Peyer's patch (tissue), 4 donors: ENCODE results near the gene CNTN4. TPM values are rescaled to one million over a fixed set of nuclear protein-coding genes. Genes with fewer than 3 reads are reported as not detected.
A peak's percentile ranks its signal among the peaks of the same experiment; 100 is the strongest.
"Not testable (repeated sequence)": the region's sequence is repeated elsewhere in the genome, so short reads cannot be mapped to it uniquely, and the experiment has no call there.

Experiments used
- DNase-seq, 3 donors: peaks; one replicate each; pipeline ENCODE4 v3.0.0-alpha.2; 2017 to 2019
- H3K27ac ChIP-seq, 4 donors: fragments of 200-600 bp; sonication (generic); one replicate each; pipeline ENCODE4 v1.5.1; 2016 to 2019
- H3K27me3 ChIP-seq, 2 donors: fragments of 200-600 bp; sonication (generic); one replicate each; pipeline ENCODE4 v1.5.1; 2019
- H3K36me3 ChIP-seq, 3 donors: fragments of 200-600 bp; sonication (generic); one replicate each; pipeline ENCODE4 v1.5.1; 2016 to 2019
- H3K4me1 ChIP-seq, 4 donors: fragments of 200-600 bp; sonication (generic); one replicate each; pipeline ENCODE4 v1.5.1; 2016 to 2019
- H3K4me3 ChIP-seq, 4 donors: fragments of 200-600 bp; sonication (generic); 1 replicate in 3 of 4; 2 replicates in 1 of 4; pipeline ENCODE4 v1.5.1; 2016 to 2019; ENCODE audit warnings: mild to moderate bottlenecking in 1 of 4
- H3K9me3 ChIP-seq, 4 donors: fragments of 200-600 bp; sonication (generic); one replicate each; pipeline ENCODE4 v1.5.1; 2016 to 2019; ENCODE audit warnings: mild to moderate bottlenecking in 1 of 4
- POLR2A ChIP-seq, 2 donors: fragments of 450-650 bp; IDR thresholded peaks; one replicate each; pipeline ENCODE4 v1.5.1; 2017; ENCODE audit warnings: antibody characterized with exemption in 2 of 2, mild to moderate bottlenecking in 2 of 2, moderate library complexity in 2 of 2
- total RNA-seq, 4 donors: library from RNA; depleted of rRNA; stranded (reverse); fragments of >200 nt; gene quantifications; one replicate each; pipeline ENCODE4 v1.1.0, GENCODE V29; 2016
- TF ChIP-seq, protein P1 (sequence below), 6 experiments: fragments of 450-650 bp in 4 of 6; fragments of 200-600 bp in 2 of 6; sonication (generic) in 1 of 6; IDR thresholded peaks; one replicate each; pipeline ENCODE4 v1.5.1; 2017 to 2019; ENCODE audit warnings: antibody characterized with exemption in 6 of 6, mild to moderate bottlenecking in 3 of 6, moderate library complexity in 1 of 6

Gene CNTN4
- total RNA-seq: 10 to 100 TPM in 3 of 4 donors, 1 to 10 TPM in 1; 5.4 to 31.1 (median 19.9) TPM

DNA sequence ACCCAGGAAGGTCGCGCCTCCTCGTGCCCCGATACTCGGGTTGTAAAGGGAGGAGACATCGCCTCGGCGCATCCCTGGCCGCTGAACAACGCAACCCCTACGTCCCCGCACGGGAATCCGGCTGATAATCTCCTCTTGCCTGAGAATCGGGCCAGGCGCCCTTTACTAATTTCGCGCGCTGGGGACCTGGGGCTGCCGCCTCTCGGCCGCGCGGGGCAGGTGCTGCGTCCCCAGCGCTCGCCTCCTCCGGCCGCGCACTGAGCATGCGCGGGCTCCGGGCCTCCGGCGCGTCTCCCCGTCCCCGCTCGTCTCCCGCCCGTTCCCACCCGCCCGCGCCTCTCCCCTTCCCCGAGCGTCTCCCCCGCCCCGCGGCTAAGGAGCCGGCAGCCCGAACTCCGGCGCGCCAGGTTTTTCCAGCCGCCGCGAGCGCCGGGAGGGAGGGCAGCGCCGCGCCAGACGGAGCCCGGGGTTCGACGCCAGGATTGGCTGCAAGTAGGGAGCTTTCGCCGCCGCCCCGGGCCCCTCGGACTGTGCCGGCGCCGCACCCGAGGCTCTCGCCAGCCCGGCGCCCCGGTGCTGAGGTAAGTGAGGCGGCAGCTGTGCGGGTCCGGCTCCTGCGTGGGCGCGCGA, at the start of gene CNTN4:
Gene CNTN4, plus strand, starts transcription at position 469 of the 630 bp plus-strand sequence.
- H3K9me3 ChIP-seq: no peaks in the 10 kb centered on the region
- peak within 1 kb of the TSS; percentile 28 to 72 (median 55) for H3K4me3 ChIP-seq
- H3K27me3 ChIP-seq: no peaks in the 10 kb centered on the region
- peak within 1 kb of the TSS; percentile 62 to 86 (median 74) for H3K27ac ChIP-seq
- TF ChIP-seq, protein P1, sequence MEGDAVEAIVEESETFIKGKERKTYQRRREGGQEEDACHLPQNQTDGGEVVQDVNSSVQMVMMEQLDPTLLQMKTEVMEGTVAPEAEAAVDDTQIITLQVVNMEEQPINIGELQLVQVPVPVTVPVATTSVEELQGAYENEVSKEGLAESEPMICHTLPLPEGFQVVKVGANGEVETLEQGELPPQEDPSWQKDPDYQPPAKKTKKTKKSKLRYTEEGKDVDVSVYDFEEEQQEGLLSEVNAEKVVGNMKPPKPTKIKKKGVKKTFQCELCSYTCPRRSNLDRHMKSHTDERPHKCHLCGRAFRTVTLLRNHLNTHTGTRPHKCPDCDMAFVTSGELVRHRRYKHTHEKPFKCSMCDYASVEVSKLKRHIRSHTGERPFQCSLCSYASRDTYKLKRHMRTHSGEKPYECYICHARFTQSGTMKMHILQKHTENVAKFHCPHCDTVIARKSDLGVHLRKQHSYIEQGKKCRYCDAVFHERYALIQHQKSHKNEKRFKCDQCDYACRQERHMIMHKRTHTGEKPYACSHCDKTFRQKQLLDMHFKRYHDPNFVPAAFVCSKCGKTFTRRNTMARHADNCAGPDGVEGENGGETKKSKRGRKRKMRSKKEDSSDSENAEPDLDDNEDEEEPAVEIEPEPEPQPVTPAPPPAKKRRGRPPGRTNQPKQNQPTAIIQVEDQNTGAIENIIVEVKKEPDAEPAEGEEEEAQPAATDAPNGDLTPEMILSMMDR (IDR thresholded peaks at IDR 0.05): peak in 3 of 6 experiments; percentile 50 to 54 (median 52)
- TF ChIP-seq POLR2A (IDR thresholded peaks at IDR 0.05): peak in 1 of 2 donors; percentile 11
- peak in 2 of 3 donors; percentile 78 to 86 for DNase-seq
- no peaks in the 10 kb centered on the region for H3K36me3 ChIP-seq
- peaks cover 0 to 7% (median 0%) of the 10 kb centered on the region in 4 donors for H3K4me1 ChIP-seq

DNA sequence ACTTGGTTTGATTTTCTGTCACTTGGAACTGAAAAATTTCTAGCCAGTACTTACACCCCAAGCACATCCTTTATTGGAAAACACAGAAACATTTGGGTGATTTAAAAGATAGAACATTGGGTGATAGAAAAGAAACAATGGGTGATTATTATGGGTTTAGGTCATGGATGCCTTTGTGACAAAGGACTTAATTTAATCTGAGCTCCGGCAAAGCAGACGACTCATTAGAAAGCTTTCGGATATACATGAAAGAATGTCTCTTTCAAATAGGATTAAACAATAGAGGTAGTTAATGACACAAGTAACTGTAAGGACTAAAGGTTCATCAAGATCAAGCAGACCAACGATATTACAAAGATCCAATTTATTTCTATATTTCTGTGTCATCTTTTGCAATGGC, 37.3 kb upstream of the CNTN4 start:
- Histone ChIP-seq H3K27ac (no peak overlapping the region), H3K9me3 (no peaks in the 10 kb centered on the region), H3K4me3 (no peak overlapping the region), H3K36me3 (no peaks in the 10 kb centered on the region), H3K27me3 (no peaks in the 10 kb centered on the region), H3K4me1 (no peaks in the 10 kb centered on the region)
- no peak for DNase-seq
- TF ChIP-seq, protein P1 (IDR thresholded peaks at IDR 0.05): no peak
- no peak for TF ChIP-seq POLR2A (IDR thresholded peaks at IDR 0.05)

DNA sequence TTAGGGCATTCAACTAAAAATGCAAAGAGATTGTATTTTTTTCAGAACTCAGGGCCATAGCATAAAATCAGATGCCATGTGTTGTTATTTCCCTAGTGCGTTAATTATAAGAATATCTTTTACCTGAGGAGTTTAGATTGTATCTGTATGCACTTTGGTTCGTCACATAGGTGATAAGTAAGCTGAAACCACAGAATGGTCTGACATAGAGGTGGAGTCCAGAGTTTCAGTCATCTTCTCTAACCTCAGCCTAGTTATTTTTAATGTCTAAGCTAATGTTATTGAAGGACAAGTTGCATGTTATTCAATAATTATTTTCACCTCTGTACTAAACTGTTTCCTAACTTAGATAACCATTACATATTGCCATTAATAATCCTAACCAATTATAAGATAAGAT, 27.1 kb upstream of the CNTN4 start:
- DNase-seq: no peak
- no peak overlapping the region for H3K27ac ChIP-seq
- H3K27me3 ChIP-seq: no peaks in the 10 kb centered on the region
- H3K4me3 ChIP-seq: no peak overlapping the region
- H3K36me3 ChIP-seq: no peaks in the 10 kb centered on the region
- no peaks in the 10 kb centered on the region for H3K9me3 ChIP-seq
- no peak for TF ChIP-seq POLR2A (IDR thresholded peaks at IDR 0.05)
- TF ChIP-seq, protein P1 (IDR thresholded peaks at IDR 0.05): no peak
- H3K4me1 ChIP-seq: no peaks in the 10 kb centered on the region

DNA sequence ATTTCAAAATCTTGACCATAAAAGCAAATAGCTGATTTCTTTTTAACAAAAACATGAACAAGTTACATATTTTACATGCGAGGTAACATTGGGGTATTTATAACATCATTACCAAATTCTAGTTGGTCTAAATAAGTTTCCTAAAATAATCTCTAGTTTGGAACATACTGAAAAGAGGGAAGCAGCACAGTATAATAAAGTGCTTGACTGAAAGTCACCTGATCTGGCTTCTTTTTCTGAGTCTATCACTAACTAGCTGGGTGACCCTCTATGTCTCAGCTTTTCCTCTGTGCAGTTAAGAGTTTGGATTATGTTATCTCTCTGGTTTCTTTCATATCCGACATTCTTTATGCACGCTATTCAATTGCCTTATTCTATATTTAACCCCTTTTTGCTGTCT, 19.8 kb upstream of the CNTN4 start:
- no peak overlapping the region for H3K27ac ChIP-seq
- DNase-seq: no peak

DNA sequence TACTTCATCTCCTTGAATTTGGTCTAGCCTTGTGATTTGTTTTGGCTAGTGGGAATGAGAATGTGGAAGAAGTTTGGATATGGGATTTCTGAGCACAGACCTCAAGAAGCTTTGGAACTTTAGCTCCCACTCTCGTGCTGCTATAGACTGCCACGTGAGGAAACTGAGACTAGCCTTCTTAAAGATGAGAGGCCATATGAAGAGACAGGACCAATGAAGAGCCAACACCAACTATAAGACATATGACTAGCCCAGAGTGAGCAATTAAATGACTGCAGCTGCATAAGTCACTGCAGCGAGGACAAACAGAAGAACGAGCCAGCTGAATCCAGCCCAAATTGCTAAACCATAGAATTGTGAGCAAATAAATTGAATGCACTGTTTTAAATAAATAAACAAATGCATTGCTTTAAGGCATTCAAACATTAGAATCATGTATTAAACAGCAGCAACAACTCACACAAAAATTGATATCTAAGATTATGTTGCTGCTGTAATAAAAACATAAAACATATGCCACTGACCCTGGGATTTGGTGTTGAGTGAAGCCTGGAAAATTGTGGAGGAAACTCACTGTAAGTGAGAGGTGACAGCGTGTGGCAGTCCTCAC, 15.7 kb upstream of the CNTN4 start:
- H3K36me3 ChIP-seq: no peaks in the 10 kb centered on the region
- no peak for TF ChIP-seq POLR2A (IDR thresholded peaks at IDR 0.05)
- TF ChIP-seq, protein P1 (IDR thresholded peaks at IDR 0.05): no peak
- H3K9me3 ChIP-seq: no peaks in the 10 kb centered on the region
- DNase-seq: no peak
- H3K27me3 ChIP-seq: no peaks in the 10 kb centered on the region
- no peak overlapping the region for H3K4me3 ChIP-seq
- no peak overlapping the region for H3K27ac ChIP-seq
- H3K4me1 ChIP-seq: no peaks in the 10 kb centered on the region

More for the DNA sequence above, 19.8 kb upstream of the CNTN4 start:
- H3K9me3 ChIP-seq: no peaks in the 10 kb centered on the region
- no peaks in the 10 kb centered on the region for H3K36me3 ChIP-seq
- H3K4me1 ChIP-seq: no peaks in the 10 kb centered on the region
- H3K4me3 ChIP-seq: no peak overlapping the region
- H3K27me3 ChIP-seq: no peaks in the 10 kb centered on the region
- TF ChIP-seq, protein P1 (IDR thresholded peaks at IDR 0.05): no peak
- no peak for TF ChIP-seq POLR2A (IDR thresholded peaks at IDR 0.05)

DNA sequence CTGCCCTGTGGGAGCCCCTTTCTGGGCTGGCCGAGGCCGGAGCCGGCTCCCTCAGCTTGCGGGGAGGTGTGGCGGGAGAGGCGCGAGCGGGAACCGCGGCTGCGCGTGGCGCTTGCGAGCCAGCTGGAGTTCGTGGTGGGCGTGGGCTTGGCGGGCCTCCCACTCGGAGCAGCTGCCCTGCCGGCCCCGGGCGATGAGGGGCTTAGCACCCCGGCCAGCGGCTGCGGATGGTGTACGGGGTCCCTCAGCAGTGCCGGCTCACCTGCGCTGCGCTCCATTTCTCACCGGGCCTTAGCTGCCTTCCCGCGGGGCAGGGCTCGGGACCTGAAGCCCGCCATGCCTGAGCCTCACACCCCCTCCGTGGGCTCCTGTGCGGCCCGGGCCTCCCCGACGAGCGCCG, 15.1 kb upstream of the CNTN4 start:
- not testable (repeated sequence) for H3K27me3 ChIP-seq, H3K9me3 ChIP-seq, H3K36me3 ChIP-seq, H3K4me1 ChIP-seq, H3K27ac ChIP-seq, H3K4me3 ChIP-seq, DNase-seq
